GM23248 (cell line): ENCODE results near the gene SEMA6D.

Experiments
- EZH2 ChIP-seq: fragments of 200-600 bp; sonication (generic); IDR thresholded peaks from 2 replicates; pipeline ENCODE4 v1.6.1; 2018; ENCODE audit warnings: antibody characterized with exemption, mild to moderate bottlenecking; ENCODE audit not compliant: insufficient read depth, poor library complexity, severe bottlenecking
- EZH2phosphoT487 ChIP-seq: fragments of 200-600 bp; sonication (generic); IDR thresholded peaks from 2 replicates; pipeline ENCODE4 v1.6.1; 2018; ENCODE audit warnings: antibody characterized with exemption, moderate library complexity, mild to moderate bottlenecking, low read depth; ENCODE audit not compliant: insufficient read depth

- TF ChIP-seq EZH2, result no peak
- no peak for TF ChIP-seq EZH2phosphoT487
Measured at GRCh38 chr15:47792231-47792630, 74.9 kb downstream of the SEMA6D start.
